H1 (cell line): Measurements from ENCODE around the gene FASTKD1. TPM values are rescaled to one million over a fixed set of nuclear protein-coding genes. Genes with fewer than 3 reads are reported as not detected.

Experiments
- BACH1 ChIP-seq: IDR thresholded peaks from 2 replicates; pipeline ENCODE4 v1.6.1; 2012; ENCODE audit warnings: low read length, improper control_type of control experiment
- CEBPB ChIP-seq: IDR thresholded peaks from 2 replicates; pipeline ENCODE4 v1.6.1; 2012; ENCODE audit warnings: low read depth, low read length
- EZH2 ChIP-seq: fragments of 200-600 bp; sonication (generic); IDR thresholded peaks from 2 replicates; pipeline ENCODE4 v1.7.1; 2012; ENCODE audit warnings: low read depth, mild to moderate bottlenecking, moderate library complexity, low read length, inconsistent platforms; ENCODE audit not compliant: severe bottlenecking
- KDM5A ChIP-seq: fragments of 200-600 bp; IDR thresholded peaks from 2 replicates; pipeline ENCODE4 v1.7.1; 2012; ENCODE audit warnings: mild to moderate bottlenecking, low read length, inconsistent platforms, mixed read lengths
- NANOG ChIP-seq: IDR thresholded peaks from 2 replicates; pipeline ENCODE4 v1.6.1; 2011; ENCODE audit warnings: low read length, low read depth, mild to moderate bottlenecking, inconsistent platforms; ENCODE audit not compliant: insufficient read depth, poor library complexity, severe bottlenecking
- NRF1 ChIP-seq: IDR thresholded peaks from 2 replicates; pipeline ENCODE4 v1.6.1; 2011; ENCODE audit warnings: mild to moderate bottlenecking, low read depth, low read length, improper control_type of control experiment
- POLR2AphosphoS5 ChIP-seq: IDR thresholded peaks from 2 replicates; pipeline ENCODE4 v1.6.1; 2011; ENCODE audit warnings: low read depth, low read length
- RXRA ChIP-seq: IDR thresholded peaks from 2 replicates; pipeline ENCODE4 v1.6.1; 2011; ENCODE audit warnings: low read depth, mild to moderate bottlenecking, low read length, moderate library complexity; ENCODE audit not compliant: insufficient read depth
- polyA plus RNA-seq, 7 experiments: library from polyadenylated mRNA; depleted of rRNA in 3 of 7; stranded (reverse) in 5 of 7; unstranded in 2 of 7; fragments of >200 nt in 5 of 7; fragments of 200-250 nt in 2 of 7; gene quantifications; 1 replicate in 5 of 7; 2 replicates in 1 of 7; 4 replicates in 1 of 7; pipeline versions ENCODE4 v1.2.1 to v1.2.3, GENCODE V29; 2011 to 2013; ENCODE audit warnings: missing spikeins in 2 of 7, mixed read lengths in 2 of 7
- total RNA-seq: library from RNA; stranded (reverse); fragmentation: NEBNext Ultra II Directional; extraction: Animal tissue kit (Norgen Biotek cat#: 25700); gene quantifications from 2 replicates; pipeline ENCODE4 v1.2.1, GENCODE V29; 2021
- TF ChIP-seq, protein P1 (sequence below): fragments of 300-600 bp; sonication (generic); IDR thresholded peaks from 2 replicates; pipeline ENCODE4 v1.7.1; 2012; ENCODE audit warnings: low read length, moderate library complexity, mild to moderate bottlenecking, inconsistent platforms; ENCODE audit not compliant: insufficient replicate concordance

Gene FASTKD1
- total and polyA plus RNA-seq, 2 of the 8 experiments (the other 6 are each of a cell fraction or from before 2014, with no cell fraction given): 18.7 to 70.8 TPM

DNA sequence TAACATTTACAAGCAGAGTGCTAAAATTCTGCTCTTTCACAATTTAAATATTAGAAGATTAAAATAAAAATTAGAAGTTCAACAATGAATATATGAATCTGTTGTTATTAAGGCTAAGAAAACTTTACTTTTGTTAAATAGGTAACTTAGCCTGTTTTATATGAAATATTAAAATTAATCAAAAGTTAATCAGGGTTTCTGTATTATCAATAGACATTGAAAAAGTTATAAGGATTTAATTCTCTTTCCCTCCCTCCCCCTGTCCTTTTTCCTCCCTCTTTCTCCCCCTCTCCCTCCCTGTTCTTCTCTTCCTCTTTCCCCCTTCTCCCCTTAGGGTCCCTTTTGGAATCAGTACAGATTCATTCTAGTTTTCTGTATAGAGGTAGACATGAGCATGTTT lies 82.3 kb downstream of the FASTKD1 start (continued):
- TF ChIP-seq, protein P1, sequence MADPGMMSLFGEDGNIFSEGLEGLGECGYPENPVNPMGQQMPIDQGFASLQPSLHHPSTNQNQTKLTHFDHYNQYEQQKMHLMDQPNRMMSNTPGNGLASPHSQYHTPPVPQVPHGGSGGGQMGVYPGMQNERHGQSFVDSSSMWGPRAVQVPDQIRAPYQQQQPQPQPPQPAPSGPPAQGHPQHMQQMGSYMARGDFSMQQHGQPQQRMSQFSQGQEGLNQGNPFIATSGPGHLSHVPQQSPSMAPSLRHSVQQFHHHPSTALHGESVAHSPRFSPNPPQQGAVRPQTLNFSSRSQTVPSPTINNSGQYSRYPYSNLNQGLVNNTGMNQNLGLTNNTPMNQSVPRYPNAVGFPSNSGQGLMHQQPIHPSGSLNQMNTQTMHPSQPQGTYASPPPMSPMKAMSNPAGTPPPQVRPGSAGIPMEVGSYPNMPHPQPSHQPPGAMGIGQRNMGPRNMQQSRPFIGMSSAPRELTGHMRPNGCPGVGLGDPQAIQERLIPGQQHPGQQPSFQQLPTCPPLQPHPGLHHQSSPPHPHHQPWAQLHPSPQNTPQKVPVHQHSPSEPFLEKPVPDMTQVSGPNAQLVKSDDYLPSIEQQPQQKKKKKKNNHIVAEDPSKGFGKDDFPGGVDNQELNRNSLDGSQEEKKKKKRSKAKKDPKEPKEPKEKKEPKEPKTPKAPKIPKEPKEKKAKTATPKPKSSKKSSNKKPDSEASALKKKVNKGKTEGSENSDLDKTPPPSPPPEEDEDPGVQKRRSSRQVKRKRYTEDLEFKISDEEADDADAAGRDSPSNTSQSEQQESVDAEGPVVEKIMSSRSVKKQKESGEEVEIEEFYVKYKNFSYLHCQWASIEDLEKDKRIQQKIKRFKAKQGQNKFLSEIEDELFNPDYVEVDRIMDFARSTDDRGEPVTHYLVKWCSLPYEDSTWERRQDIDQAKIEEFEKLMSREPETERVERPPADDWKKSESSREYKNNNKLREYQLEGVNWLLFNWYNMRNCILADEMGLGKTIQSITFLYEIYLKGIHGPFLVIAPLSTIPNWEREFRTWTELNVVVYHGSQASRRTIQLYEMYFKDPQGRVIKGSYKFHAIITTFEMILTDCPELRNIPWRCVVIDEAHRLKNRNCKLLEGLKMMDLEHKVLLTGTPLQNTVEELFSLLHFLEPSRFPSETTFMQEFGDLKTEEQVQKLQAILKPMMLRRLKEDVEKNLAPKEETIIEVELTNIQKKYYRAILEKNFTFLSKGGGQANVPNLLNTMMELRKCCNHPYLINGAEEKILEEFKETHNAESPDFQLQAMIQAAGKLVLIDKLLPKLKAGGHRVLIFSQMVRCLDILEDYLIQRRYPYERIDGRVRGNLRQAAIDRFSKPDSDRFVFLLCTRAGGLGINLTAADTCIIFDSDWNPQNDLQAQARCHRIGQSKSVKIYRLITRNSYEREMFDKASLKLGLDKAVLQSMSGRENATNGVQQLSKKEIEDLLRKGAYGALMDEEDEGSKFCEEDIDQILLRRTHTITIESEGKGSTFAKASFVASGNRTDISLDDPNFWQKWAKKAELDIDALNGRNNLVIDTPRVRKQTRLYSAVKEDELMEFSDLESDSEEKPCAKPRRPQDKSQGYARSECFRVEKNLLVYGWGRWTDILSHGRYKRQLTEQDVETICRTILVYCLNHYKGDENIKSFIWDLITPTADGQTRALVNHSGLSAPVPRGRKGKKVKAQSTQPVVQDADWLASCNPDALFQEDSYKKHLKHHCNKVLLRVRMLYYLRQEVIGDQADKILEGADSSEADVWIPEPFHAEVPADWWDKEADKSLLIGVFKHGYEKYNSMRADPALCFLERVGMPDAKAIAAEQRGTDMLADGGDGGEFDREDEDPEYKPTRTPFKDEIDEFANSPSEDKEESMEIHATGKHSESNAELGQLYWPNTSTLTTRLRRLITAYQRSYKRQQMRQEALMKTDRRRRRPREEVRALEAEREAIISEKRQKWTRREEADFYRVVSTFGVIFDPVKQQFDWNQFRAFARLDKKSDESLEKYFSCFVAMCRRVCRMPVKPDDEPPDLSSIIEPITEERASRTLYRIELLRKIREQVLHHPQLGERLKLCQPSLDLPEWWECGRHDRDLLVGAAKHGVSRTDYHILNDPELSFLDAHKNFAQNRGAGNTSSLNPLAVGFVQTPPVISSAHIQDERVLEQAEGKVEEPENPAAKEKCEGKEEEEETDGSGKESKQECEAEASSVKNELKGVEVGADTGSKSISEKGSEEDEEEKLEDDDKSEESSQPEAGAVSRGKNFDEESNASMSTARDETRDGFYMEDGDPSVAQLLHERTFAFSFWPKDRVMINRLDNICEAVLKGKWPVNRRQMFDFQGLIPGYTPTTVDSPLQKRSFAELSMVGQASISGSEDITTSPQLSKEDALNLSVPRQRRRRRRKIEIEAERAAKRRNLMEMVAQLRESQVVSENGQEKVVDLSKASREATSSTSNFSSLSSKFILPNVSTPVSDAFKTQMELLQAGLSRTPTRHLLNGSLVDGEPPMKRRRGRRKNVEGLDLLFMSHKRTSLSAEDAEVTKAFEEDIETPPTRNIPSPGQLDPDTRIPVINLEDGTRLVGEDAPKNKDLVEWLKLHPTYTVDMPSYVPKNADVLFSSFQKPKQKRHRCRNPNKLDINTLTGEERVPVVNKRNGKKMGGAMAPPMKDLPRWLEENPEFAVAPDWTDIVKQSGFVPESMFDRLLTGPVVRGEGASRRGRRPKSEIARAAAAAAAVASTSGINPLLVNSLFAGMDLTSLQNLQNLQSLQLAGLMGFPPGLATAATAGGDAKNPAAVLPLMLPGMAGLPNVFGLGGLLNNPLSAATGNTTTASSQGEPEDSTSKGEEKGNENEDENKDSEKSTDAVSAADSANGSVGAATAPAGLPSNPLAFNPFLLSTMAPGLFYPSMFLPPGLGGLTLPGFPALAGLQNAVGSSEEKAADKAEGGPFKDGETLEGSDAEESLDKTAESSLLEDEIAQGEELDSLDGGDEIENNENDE: no peak
- TF ChIP-seq POLR2AphosphoS5: no peak
- no peak for TF ChIP-seq NANOG
- TF ChIP-seq RXRA: no peak
- no peak for TF ChIP-seq NRF1
- TF ChIP-seq EZH2: no peak
- TF ChIP-seq KDM5A: no peak
- no peak for TF ChIP-seq CEBPB
- TF ChIP-seq BACH1: no peak
